ENCODE measurements around the gene THAP11.
A peak's percentile ranks its signal among the peaks of the same experiment; 100 is the strongest.

The THAP11 gene

DNA sequence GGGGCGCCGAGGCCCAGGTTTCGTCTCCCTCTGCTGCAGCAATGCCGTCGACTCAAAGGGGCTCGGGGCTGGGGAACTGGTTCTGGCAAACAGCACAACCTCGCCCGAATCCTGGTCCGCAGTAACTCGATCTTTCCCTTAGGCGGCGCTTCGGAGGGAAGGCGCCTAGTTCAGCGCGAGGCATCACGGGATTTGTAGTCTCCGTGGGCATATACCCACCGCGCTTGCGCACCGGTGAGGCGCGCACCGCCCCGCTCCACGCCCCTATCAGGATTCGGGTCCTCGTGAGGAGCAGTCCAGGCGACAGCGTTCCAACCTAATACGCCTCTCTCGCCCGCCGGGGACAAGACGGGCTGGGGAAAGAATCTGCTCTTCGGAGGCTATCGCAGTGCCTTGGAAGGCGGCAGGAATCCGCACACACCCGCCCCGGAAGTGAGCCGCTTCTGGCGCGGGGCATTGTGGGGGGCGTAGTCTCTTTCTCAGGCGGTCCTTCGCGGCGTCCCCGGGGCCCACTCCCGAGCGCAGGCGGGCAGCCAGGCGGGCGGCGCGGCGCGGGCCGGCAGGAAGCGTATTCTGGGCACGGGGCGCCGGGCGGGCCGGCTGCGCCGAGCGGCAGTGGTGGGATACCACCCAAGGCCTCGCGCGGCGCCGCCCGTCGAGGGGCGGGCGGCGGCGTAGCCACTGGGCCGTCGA, at the start of gene THAP11:
Gene THAP11 (plus strand): TSS at position 505 of the 693 bp plus-strand sequence. CDS start 235 bp downstream, outside the sequence.
- peak within 1 kb of the TSS; percentile 94 for H3K27ac ChIP-seq
- peak; percentile 64 for DNase-seq (ENCODE audit: low read depth, low spot score)

- H3K27ac ChIP-seq: peak overlapping the region; percentile 7
- DNase-seq (ENCODE audit: low read depth, low spot score): no peak
These were observed 45.9 kb upstream of the THAP11 start for GRCh38 chr16:67796099-67796718.

DNA sequence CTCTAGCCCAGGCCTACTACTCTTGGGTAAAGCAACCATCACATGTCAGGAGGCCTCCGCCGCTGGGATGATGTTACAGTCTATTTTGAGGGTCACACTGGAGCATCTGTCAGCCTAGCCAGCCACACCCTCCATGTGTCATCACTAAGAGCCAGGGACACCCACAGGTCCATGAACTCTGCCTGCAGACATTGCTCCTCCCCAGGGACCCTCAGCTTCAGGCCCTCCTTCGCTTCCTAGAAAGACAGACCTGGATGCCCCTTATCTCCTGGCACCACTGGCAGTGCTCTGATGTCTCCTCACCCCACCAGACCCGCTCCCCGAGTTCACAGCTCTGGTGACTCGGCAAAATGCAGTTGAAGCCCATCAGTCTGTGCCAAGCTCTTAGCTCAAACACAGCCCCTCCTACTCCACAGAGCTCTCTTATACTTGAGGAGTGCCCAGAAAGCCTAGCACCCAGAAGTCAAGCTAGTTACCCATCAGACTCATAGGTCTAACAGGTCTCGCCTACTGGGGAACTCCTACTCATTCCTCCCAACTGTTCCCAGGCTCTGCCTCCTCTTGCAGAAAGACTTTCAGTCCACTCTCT, 41.7 kb upstream of the THAP11 start:
- H3K27ac ChIP-seq: no peak overlapping the region
- no peak for DNase-seq (ENCODE audit: low read depth, low spot score)

GRCh38 chr16:67801241-67801640, 40.9 kb upstream of the THAP11 start:
- DNase-seq (ENCODE audit: low read depth, low spot score): no peak
- no peak overlapping the region for H3K27ac ChIP-seq

DNA sequence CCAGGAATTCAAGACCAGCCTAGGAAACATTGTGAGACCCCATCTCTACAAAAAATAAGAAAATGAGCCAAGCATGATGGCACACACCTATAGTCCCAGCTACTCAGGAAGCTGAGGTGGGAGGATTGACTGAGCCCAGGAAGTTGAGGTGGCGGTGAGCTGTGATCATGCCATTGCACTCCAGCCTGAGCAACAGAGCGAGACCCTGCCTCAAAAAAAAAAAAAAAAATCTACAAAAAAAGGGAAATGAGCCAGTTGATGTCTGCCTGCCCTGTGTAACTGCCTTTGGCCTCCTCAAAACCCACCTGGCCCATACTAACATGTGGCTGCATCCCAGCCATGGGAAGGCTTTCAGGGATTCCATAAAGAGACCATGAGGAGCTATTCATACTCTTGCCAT, 40.2 kb upstream of the THAP11 start:
- no peak overlapping the region for H3K27ac ChIP-seq
- DNase-seq (ENCODE audit: low read depth, low spot score): no peak

DNA sequence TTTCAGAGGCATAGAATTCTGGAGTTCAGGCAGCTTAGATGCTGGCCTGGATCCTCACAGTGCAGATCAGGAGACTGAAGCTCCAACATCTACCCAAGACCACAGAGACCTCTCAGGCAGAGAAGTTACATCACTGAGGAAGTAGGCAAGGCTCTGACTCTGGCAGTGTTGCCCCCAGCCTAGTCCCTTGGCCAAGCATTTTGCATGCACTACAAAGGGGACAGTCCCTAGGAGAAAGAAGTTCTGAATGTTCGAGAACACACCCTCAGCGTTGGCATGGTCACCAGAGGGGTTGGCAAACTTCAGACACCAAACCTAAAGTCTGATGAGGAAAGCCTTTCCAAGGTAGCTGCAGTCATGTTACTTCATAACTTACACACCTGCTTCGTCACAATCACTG, 38.2 kb upstream of the THAP11 start:
- DNase-seq (ENCODE audit: low read depth, low spot score): no peak
- H3K27ac ChIP-seq: no peak overlapping the region

DNA sequence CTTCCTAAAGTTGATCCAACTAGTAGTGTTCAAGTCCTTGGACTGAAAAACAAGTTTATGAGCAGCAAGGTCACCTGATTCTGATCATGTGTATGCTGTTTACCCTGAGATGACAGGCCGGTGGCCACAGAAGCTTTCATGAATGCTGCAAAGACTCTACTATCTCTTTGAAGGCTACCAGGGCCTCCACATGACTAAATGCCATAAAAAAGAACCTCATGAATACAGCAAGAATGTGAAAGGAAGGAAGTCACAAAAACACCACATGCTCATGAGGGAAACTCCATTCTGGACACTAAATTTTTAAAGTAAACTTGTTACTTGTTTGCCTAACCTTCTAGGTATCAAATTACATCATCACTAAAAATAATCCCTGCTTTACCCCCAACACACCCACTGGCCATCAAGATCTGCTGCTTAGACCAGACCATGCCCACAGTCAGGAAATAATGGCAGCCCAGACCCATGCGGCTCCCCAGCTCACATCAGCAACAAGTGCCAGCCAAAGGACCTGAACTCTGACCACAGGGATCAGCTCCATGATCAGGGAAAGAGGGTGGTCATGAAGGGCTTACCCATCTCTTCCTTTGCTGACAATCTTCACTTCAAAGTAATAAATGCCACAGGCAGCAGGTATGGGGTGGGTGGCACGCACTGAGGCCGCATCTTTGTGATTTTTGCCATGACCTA, 37.1 kb upstream of the THAP11 start:
- H3K27ac ChIP-seq: no peak overlapping the region
- DNase-seq (ENCODE audit: low read depth, low spot score): no peak

DNA sequence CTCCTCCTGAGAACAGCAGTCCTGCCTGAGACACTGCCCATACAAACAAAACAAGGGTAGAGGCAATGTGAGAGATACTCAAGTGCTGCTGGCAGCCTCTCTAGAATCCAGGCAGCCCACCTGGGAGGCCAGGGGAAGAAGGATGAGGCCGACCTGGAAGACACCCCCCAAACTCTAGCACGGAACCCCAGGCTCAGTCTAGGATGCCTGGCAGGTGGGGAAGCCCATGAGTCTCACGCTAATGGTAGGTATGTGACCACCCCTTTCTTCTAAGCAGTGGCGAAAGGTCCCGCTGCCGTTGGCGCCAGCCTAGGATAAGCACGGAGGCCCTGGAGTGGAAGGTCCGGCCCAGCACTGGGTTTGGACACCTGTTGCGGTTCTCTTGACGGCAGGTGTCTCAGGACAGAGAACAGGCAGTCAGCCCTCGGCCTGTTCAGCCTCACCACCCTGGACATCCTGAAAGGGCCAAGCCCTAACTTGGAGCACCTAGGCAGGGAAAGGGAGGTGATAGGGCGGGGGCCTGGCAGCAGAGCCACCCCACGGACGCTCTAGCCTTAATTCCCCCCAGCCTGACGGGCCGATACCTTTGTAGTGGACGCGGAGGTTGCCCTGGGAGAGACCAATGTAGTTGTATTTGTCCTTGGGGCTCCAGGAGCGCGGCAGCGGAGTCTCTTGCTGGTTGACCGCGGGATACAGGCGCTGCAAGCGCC, 36.2 kb upstream of the THAP11 start:
- H3K27ac ChIP-seq: peak overlapping the region; percentile 37
- DNase-seq (ENCODE audit: low read depth, low spot score): no peak

- H3K27ac ChIP-seq: peak within 1 kb of the TSS; percentile 37
- DNase-seq (ENCODE audit: low read depth, low spot score): peak; percentile 97
These were observed 35.5 kb upstream of the THAP11 start, which contains the start of the genes RANBP10 and TSNAXIP1 for GRCh38 chr16:67806428-67807147. TSS of gene RANBP10 (minus strand) at chr16:67806560. CDS start at chr16:67806536, 24 bp downstream. TSS of gene TSNAXIP1 (plus strand) at chr16:67806889. CDS start at chr16:67807150, 261 bp downstream.

DNA sequence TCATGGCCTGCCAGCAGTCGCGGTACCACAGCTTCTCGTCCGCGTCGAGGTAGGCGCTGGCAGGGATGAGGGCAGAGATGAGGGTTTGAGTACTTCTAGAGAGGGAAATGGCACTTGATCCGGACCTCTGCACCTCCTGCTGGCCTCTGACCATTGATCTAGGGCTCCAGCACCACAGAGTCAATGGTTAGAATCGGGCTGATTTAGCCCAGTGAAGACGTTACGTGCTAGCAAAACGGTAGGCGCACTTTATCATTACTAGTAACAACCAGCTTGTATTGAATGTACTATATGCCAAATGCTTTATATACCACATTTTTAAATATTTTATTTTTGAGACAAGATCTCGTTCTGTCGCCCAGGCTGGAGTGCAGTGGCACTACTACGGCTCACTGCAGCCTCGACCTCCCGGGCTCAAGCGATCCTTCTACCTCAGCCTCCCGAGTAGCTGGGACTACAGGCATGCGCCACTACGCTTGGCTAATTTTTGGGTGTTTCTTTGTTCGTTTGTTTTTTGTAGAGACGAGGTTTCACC, 34.9 kb upstream of the THAP11 start:
- no peak for DNase-seq (ENCODE audit: low read depth, low spot score)
- H3K27ac ChIP-seq: no peak overlapping the region

GRCh38 chr16:67811899-67812298, 30.2 kb upstream of the THAP11 start:
- no peak overlapping the region for H3K27ac ChIP-seq
- no peak for DNase-seq (ENCODE audit: low read depth, low spot score)

DNA sequence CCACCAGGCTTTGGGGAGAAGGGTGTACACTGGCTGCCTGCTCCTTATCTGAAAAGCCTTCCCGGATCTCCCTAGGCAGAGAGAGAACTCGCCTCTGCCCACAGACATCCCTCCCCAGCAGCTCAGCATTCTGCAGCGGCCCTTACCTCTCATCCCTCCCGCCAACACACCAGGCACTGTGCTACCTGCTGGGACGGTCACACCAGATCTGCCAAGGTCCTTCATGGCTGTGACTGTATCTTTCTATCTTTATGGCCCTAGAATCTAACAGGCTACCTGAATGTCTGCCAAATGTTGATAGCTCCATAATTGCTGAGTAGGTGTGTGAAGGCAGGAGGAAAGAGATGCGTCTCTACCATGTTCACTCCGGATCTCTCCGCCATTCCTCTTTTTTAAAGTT, 27.6 kb upstream of the THAP11 start:
- H3K27ac ChIP-seq: no peak overlapping the region
- DNase-seq (ENCODE audit: low read depth, low spot score): no peak

- no peak overlapping the region for H3K27ac ChIP-seq
- DNase-seq (ENCODE audit: low read depth, low spot score): no peak
These were observed 21.4 kb upstream of the THAP11 start for GRCh38 chr16:67820608-67821259.

- no peak for DNase-seq (ENCODE audit: low read depth, low spot score)
- H3K27ac ChIP-seq: no peak overlapping the region
These were observed 19.6 kb upstream of the THAP11 start for GRCh38 chr16:67822511-67822910.

GRCh38 chr16:67825119-67825518, 17.0 kb upstream of the THAP11 start:
- no peak overlapping the region for H3K27ac ChIP-seq
- no peak for DNase-seq (ENCODE audit: low read depth, low spot score)

DNA sequence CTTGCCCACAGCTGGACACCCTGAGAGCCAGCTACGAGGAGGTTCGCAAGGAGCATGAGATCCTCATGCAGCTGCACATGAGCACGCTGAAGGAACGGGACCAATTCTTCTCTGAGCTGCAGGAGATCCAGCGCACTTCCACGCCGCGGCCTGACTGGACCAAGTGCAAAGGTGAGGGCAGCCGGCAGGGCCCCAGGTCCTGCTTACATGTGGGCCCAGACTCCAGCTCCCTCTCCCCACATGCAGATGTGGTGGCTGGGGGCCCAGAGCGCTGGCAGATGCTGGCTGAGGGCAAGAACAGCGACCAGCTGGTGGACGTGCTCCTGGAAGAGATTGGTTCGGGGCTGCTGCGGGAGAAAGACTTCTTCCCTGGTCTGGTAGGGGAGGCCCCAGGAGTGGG, 16.2 kb upstream of the THAP11 start:
- H3K27ac ChIP-seq: no peak overlapping the region
- DNase-seq (ENCODE audit: low read depth, low spot score): no peak

DNA sequence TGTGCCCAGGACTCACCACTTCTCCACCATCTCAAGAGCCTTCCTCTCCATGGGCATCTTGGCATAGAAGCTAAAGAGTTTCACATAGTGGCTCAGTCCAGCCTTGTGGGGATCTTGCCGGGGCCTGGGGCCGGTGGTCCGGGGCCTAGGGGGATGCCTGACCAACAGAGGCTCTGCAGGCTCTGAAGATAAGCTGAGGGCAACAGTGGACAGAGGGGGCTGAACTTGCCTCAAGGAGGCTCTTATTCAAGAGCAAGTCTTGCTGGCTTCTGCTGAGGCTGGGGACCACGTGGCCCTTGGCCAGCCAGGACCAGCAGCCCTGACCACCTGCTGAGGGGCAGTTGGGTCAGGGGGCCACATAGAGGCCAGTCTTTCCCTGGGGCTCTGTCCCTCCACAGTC, 13.5 kb upstream of the THAP11 start:
- DNase-seq (ENCODE audit: low read depth, low spot score): no peak
- no peak overlapping the region for H3K27ac ChIP-seq

DNA sequence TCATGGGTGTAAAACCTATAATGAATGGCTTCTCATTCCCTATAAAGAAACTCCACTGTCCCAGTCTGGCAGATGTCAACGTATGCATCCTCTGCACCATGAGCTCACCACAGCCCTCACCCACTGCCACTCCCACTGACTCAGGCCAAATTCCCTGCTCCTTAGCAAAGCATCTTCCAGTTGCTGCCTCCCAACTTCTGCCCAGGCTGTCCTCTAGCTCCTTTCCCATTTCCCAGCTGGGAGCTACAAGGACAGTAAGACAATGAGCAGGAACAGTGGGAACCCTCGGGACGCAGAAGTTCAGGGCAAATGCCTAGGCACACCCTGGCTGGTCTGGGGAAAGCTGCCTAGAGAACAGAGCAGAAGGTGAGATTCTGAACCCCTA, 9.1 kb upstream of the THAP11 start:
- DNase-seq (ENCODE audit: low read depth, low spot score): no peak
- H3K27ac ChIP-seq: peak overlapping the region; percentile 66
